BJ (cell line): ENCODE measurements around the gene FGF21. TPM values are rescaled to one million over a fixed set of nuclear protein-coding genes. Genes with fewer than 3 reads are reported as not detected.

Experiments
- CTCF ChIA-PET: fragments of 350-600 bp; formaldehyde crosslinking; extraction: SDS; loops from one replicate; lab custom pipeline; 2021; ENCODE audit warnings: antibody characterized with exemption, inconsistent platforms; lab: Yijun Ruan, JAX
- POLR2A ChIA-PET: fragments of 300-600 bp; sonication (Branson Sonifier 250); formaldehyde crosslinking; extraction: SDS; loops from one replicate; lab custom pipeline; 2021; ENCODE audit warnings: antibody characterized with exemption; lab: Charles Lee
- DNase-seq: peaks from one replicate; pipeline ENCODE4 v3.0.0-alpha.2; 2011; ENCODE audit warnings: low read depth
- H3K27me3 ChIP-seq: 2 replicates; pipeline ENCODE4 v1.6.0; 2011; ENCODE audit warnings: low read length; ENCODE audit not compliant: control insufficient read depth, insufficient read depth
- H3K36me3 ChIP-seq: 2 replicates; pipeline ENCODE4 v1.5.1; 2011; ENCODE audit warnings: low read length; ENCODE audit not compliant: control insufficient read depth, insufficient read depth
- H3K4me3 ChIP-seq: 2 replicates; pipeline ENCODE4 v1.5.1; 2011; ENCODE audit warnings: low read depth, mild to moderate bottlenecking, control low read depth, low read length
- polyA plus RNA-seq: library from polyadenylated mRNA; depleted of rRNA; stranded (reverse); fragments of >200 nt; gene quantifications from 2 replicates; pipeline ENCODE4 v1.2.3, GENCODE V29; 2011
- TF ChIP-seq, protein P1 (sequence below): IDR thresholded peaks from 2 replicates; pipeline ENCODE4 v1.5.1; 2011; ENCODE audit warnings: low read depth, mild to moderate bottlenecking, control low read depth, inconsistent platforms, low read length, moderate library complexity; ENCODE audit not compliant: insufficient read depth

FGF21 gene
- polyA plus RNA-seq, 1 experiment: not detected

DNA sequence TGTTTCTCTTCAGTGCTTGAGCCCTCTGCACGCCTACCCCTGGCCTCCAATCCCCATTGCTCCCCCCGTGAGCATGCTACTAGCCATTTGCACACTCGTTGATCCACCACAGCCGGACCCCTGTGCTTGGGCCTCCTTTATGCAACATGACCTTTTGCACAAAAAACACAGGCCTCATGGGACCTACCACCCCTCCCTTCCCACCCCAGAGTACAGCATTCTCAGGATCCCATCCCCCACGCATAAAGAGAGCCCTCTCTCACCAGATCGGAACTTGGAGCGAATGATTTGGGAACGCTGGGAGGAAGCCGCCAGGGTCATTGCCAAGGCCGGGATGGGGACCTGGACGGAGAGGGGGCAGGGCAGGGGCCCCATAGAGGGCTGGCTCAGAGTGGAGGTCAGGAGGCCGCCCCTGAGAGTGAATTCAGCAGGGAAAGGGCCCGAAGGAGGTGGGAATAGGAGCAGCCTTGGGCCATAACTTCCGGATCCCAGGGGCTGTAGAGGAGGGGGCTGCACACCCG is 36.6 kb upstream of the FGF21 start:
- no peaks in the 10 kb centered on the region for H3K27me3 ChIP-seq
- DNase-seq: no peak
- ChIA-PET CTCF (no interaction called here), POLR2A (no interaction called here)
- no peaks in the 10 kb centered on the region for H3K36me3 ChIP-seq
- TF ChIP-seq, protein P1, sequence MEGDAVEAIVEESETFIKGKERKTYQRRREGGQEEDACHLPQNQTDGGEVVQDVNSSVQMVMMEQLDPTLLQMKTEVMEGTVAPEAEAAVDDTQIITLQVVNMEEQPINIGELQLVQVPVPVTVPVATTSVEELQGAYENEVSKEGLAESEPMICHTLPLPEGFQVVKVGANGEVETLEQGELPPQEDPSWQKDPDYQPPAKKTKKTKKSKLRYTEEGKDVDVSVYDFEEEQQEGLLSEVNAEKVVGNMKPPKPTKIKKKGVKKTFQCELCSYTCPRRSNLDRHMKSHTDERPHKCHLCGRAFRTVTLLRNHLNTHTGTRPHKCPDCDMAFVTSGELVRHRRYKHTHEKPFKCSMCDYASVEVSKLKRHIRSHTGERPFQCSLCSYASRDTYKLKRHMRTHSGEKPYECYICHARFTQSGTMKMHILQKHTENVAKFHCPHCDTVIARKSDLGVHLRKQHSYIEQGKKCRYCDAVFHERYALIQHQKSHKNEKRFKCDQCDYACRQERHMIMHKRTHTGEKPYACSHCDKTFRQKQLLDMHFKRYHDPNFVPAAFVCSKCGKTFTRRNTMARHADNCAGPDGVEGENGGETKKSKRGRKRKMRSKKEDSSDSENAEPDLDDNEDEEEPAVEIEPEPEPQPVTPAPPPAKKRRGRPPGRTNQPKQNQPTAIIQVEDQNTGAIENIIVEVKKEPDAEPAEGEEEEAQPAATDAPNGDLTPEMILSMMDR: no peak
- no peak overlapping the region for H3K4me3 ChIP-seq

DNA sequence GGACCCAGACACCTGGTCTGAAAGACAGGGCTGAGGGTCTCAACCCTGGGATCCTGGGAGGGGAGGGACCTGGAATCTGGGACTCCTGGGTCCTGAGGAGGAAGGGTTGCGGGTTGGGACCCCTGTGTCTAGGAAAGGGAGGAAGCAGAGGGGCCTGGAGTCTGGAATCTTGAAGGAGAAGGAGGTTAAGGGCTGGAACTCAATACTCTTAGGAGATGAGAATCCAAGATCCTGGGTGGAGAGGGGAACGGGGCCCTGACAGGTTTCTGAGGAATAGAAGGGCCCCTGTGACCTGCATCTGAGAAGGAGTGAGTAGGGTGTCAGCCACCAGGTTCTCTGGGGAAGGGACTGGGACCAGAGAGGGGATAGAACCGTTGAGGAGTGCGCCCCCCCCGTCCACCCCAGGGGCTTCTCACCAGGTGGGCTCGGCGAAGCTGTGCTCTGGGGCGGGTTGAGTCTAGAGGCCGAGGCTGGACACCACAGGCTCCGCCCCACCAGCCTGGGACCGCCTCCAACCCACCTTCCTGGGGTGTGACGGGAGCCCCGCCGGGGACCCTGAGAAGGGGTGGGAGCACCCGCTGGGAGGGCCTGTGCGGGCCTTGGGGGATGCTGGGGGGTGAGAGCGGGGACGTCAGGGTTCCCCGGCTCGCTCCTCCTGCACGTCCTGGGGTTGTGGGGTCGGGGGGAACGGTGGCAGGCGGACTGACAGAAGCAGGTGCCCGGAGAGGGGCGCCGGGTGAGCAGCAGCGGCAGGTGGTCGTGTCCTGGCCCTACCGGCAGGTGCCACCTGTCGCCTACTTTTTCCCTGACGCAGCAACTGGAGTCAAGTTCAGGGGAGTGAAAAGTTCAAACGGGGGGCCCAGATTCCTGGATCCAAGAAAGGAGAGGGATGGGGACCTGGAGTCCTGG is 35.8 kb upstream of the FGF21 start, which contains the start of gene MAMSTR:
Gene MAMSTR, minus strand, starts transcription at position 463 of the 909 bp plus-strand sequence. CDS start 694 bp downstream, outside the sequence.
- Histone ChIP-seq H3K27me3 (no peaks in the 10 kb centered on the region), H3K36me3 (no peaks in the 10 kb centered on the region), H3K4me3 (peak within 1 kb of the TSS; percentile 58; the same call in 1 of the 2 replicates)
- TF ChIP-seq, protein P1: no peak
- DNase-seq: no peak
- ChIA-PET POLR2A (no interaction called here), CTCF (no interaction called here)

DNA sequence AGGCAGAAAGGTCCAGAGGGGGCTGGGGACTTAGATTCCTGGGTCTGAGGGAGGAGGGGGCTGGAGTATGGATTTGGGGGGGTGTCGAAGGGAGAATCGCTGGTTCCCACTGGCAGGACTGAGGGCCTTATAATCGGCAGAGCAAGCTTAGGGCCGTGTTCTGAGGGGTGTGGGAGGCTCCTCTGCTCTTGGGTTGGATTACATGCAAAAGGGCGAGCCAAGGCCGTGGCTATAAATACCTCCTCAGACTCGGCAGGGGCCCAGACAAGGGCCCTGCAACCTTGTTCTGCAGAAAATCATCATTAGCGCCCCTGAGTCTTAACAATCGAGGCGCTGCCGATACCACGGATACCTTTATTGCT is 35.1 kb upstream of the FGF21 start:
- POLR2A ChIA-PET: no interaction called here
- 0 out of 2 replicates have a peak overlapping the region, but pooled peaks have one; percentile 7 for H3K4me3 ChIP-seq
- DNase-seq: no peak
- H3K27me3 ChIP-seq: no peaks in the 10 kb centered on the region
- CTCF ChIA-PET: interaction anchor here (1.4 to 1.9 kb wide), 3 partner anchors 46 to 75 kb away, joined by 3 to 4 read pairs (median 4); partner anchors contain the start of gene CA11
- no peaks in the 10 kb centered on the region for H3K36me3 ChIP-seq
- TF ChIP-seq, protein P1: no peak

DNA sequence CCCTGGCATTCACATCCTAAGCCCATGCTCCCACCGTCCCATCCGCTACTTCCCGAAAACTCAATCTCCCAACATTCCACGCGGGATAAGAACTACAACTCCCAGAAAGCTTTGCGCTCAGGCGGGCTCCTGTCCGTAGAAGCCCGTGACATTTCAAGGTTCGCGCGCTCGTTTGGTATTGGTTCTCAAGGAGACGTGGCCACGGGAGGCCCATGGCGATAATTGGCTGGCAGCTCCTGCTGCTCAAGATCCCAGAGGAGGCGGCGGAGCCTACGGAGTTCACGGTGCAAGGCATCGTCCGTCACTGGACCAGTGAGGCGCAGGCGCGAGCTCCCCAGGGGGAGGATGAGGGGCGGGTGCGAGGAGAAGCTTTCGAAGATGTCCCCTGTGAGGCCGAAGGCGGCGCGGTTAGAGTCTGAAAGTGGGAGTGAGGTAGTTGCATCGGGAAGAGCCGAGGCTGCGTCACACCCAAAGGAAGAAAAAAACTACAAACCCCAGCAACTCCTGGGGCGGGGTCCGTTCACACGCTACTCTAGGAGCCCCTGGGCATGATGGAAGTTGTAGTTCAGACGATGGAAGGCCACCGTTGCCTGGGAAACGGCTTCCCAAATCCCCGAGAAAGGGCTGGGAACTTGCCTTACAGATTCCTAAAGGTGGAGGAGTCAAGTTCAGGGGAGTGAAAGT is 34.6 kb upstream of the FGF21 start:
- no peaks in the 10 kb centered on the region for H3K36me3 ChIP-seq
- peak overlapping the region; percentile 58 for H3K4me3 ChIP-seq
- ChIA-PET POLR2A (no interaction called here), CTCF (interaction anchor here (1.4 to 1.9 kb wide), 3 partner anchors 46 to 75 kb away, joined by 3 to 4 read pairs (median 4); partner anchors contain the start of gene CA11)
- DNase-seq: peak; percentile 95
- TF ChIP-seq, protein P1: no peak
- no peaks in the 10 kb centered on the region for H3K27me3 ChIP-seq
